MV-4-11 (cell line): ENCODE measurements around the gene FAM174A.

Source experiments
- DNase-seq: peaks from one replicate; lab custom pipeline; 2025; lab: John Stamatoyannopoulos, UW

The FAM174A gene

GRCh38 chr5:100535060-100536005 is at the start of gene FAM174A:
Gene FAM174A, plus strand, starts transcription at chr5:100535374. Its CDS starts 157 bp downstream, at chr5:100535531.
- peak; percentile 94 for DNase-seq

- no peak for DNase-seq
Observed at GRCh38 chr5:100493996-100494395, 41.2 kb upstream of the FAM174A start.

DNA sequence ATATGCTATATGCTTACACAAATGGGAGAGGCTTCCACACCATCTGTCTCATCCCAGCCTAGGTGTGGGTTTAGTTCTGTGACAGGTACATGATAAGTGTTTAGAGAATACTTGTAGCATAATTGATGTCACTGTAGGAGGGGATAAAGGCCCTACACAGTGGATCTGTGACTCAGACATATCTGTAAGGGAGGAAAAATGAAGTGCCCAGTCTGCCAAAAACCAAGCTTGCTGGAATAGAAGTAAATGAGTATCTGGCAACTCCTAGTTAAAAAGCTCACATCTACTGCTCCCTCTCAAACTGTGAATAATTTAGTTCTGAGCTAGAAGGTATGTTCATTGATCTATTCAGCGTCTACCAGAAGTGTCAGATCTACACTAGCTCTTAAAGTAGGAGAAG is 38.9 kb upstream of the FAM174A start:
- DNase-seq = no peak

GRCh38 chr5:100502684-100503083 is 32.5 kb upstream of the FAM174A start:
- no peak for DNase-seq

GRCh38 chr5:100505984-100506670 is 29.0 kb upstream of the FAM174A start:
- peak; percentile 87 for DNase-seq

DNA sequence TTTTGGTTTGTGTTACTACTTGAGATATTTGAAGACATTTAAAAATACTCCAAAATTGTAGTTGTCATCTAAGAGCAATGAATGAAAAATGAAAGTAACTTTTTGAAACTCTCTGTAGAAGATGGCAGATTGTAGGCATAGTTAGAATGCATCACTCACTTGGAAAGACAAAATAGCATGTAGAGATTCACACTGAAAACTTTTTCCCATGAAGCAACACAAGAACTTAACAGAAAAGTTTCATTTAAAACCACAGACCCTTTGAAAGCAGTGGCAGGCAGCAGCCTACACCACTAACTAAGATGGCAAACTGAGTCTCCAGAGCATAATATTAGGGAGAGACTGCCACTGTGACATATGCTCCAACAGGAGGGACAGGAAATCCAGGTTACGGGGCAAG is 18.9 kb upstream of the FAM174A start:
- no peak for DNase-seq

DNA sequence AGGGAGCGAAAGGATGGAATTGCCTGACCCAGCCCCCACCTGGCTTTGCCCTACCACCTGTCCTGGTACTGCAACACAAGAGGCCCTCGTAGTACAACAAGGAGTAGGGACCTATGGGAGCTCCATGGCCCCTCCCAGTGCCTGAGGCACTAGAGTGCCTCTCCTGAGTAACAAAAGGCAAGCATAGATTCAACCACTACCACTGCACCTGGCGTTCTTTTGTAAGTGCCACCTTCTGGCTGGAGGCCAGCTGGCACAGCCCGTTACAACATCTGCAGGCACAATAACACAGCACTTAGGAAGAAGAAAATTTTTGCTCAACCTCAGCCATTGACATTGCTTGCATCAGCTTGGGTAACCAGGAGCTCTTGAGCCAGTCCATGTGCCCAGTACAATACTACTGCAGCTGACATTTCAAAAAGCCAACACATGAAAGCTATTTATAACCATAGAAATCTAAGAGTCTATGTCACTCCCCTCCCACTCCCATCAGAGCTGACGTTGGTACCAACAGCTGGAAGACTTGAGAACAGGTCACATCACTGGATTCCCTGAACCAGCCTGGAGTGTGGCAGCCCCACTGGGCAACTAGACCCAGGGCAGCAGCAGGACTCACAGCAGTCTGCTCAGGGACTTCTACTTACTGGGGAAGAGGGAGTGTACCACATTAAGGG is 17.7 kb upstream of the FAM174A start:
- DNase-seq = no peak

- DNase-seq = no peak
Observed at GRCh38 chr5:100518377-100518776, 16.8 kb upstream of the FAM174A start.

DNA sequence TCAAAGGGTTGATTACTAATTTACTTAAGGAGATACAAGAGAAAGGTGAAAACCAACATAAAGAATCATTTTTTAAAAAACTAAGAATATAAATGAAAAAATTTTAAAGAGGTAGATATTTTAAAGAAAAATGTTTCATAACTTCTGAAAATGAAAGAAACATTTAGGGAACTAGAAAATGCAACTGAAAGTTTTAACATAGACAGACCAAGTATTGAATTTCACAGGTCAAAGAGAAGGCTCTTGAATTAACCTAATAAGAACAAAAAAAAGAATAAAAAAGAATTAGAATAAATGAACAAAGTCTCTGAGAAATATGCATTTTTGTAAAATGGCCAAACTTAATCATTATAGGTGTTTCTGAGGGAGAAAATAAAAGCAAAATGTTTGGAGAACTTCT is 16.1 kb upstream of the FAM174A start:
- DNase-seq = peak; percentile 44

GRCh38 chr5:100520348-100520747 is 14.8 kb upstream of the FAM174A start:
- no peak for DNase-seq

GRCh38 chr5:100537946-100538345 is 2.8 kb downstream of the FAM174A start:
- no peak for DNase-seq

DNA sequence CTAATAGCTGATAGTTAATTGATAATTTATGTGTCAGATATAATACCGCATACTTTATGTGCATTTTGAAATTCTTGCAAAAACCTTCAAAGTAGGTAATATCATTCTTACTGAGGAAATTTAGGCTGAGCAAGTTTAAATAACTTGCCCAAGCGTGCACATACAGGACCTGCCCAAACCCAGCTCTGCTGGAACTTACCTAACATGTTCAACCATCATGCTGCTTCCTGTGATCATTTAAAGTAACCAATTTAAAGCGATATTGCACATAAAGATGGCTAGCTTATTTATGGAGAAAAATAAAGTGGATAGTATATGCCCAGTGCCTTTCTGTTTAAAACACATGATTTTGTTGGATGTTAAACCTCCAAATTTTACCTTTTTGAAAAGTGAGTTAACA is 4.3 kb downstream of the FAM174A start:
- DNase-seq = no peak

- DNase-seq = no peak
Observed at GRCh38 chr5:100542086-100542485, 6.9 kb downstream of the FAM174A start.

GRCh38 chr5:100546001-100546400 is 10.8 kb downstream of the FAM174A start:
- no peak for DNase-seq

DNA sequence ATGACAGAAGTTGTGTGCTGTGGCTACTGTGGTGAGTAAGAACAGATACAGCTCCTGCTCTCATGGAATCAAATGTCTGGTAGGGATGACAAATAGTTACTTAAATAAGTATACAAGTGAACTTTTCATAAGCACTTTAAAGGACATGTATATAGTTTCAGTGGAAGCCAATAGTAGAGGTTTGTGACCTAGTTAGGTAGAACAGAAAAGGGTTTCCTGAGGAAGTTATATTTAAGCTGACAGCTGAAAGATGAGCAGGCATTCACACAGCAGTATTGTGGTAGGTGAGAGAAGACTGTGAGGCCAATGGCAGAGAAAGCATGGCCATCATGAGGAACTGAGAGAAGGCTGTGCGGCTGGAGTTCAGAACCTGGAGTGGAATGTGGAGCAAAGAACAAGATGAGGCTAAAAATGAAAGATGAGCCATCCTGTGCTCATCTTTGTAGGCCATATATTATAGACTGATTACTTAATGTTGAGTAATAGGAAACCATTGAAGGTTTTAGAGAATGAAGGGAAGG is 15.4 kb downstream of the FAM174A start:
- peak; percentile 90 for DNase-seq

- DNase-seq = no peak
Observed at GRCh38 chr5:100551183-100551582, 16.0 kb downstream of the FAM174A start.

GRCh38 chr5:100553209-100553608 is 18.0 kb downstream of the FAM174A start:
- DNase-seq = no peak

DNA sequence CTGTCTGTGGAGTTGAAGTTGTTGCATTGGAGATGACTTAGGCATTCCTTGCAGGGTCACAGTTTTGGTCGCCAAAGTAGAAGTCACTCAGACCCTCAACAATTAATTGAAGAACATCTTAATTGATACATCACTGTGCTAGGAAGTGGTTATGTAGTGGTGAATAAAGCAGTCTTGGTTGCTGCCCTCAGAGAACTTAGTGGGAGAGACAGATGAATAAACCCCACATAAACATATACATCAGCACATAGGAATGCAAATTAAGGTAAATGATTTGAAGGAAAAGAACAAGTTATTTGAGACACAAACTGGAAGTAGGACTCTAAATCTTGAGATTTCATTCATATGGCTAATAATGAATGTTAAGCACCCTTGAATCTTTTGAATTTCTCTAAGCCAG is 25.7 kb downstream of the FAM174A start:
- no peak for DNase-seq

DNA sequence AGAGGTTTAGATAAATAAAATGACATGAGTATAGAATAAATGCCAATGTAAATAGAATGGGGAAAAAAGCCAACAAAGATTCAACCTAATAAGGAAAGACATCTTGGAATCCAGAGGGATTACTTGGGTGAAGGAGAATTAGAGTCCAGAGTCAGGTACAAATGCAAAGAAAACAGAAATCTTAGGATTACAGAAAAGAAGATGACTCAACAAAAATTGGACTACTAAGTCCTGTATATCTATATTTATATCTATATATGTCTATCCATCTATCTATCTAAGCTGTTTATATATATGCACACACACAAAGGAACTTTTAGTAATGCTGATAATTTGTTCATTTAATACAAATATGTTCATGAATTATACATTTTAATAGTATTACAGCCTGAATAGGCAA is 27.6 kb downstream of the FAM174A start:
- DNase-seq = no peak

- DNase-seq = no peak
Observed at GRCh38 chr5:100566382-100567141, 31.4 kb downstream of the FAM174A start.

- no peak for DNase-seq
Observed at GRCh38 chr5:100574716-100575115, 39.5 kb downstream of the FAM174A start.

DNA sequence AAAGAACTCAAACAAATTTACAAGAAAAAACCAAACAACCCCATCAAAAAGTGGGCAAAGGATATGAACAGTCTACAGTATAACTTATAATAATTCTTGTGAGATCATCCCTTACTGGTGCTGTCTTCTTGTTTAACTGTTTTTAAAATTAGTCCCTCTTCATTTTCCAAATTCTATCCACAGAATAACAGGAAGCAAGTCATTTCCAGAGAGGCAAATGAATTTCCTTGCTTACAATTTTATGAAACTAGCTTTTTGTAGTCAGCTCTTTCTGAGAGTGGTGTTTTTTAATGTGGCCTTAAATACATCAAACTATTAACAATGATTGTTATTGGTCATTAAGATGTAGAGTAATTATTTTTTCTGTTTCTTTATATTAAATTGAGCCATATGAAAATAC is 40.6 kb downstream of the FAM174A start:
- DNase-seq = no peak
